ENCODE data around the gene CMA1. TPM values are rescaled to one million over a fixed set of nuclear protein-coding genes. Genes with fewer than 3 reads are reported as not detected.
"Not testable (repeated sequence)": the region's sequence is repeated elsewhere in the genome, so short reads cannot be mapped to it uniquely, and the experiment has no call there.

CMA1 gene
- total RNA-seq, 1 donor from 2014 or later, result not detected

- H2AFZ ChIP-seq (ENCODE audit: low read depth, low read length), result no peak overlapping the region
- Mint-ChIP-seq H3K4me1 (ENCODE audit: low read depth, unreplicated experiment) (no peaks in the 10 kb centered on the region), H3K36me3 (ENCODE audit: low read depth, unreplicated experiment) (peaks cover 8% of the 10 kb centered on the region), H3K27me3 (ENCODE audit: low read depth, unreplicated experiment) (peaks cover 7% of the 10 kb centered on the region), H3K27ac (ENCODE audit: unreplicated experiment) (no peak overlapping the region), H3K9me3 (ENCODE audit: unreplicated experiment) (peaks cover 1% of the 10 kb centered on the region), H3K4me3 (ENCODE audit: unreplicated experiment) (no peak overlapping the region)
- H3K4me1 ChIP-seq (ENCODE audit: insufficient read depth, low read length), result no peaks in the 10 kb centered on the region
- no peak overlapping the region for H3K4me3 ChIP-seq (ENCODE audit: insufficient read depth, low read depth, low read length)
- H3K36me3 ChIP-seq (ENCODE audit: insufficient read depth, low read length), result no peaks in the 10 kb centered on the region
- H4K20me1 ChIP-seq (ENCODE audit: insufficient read depth, low read length), result no peaks in the 10 kb centered on the region
- DNase-seq (ENCODE audit: low read depth), result no peak
- no peak for FAIRE-seq
- TF ChIP-seq CTCF (IDR thresholded peaks at IDR 0.05; ENCODE audit: insufficient read depth, low read depth, low read length), result no peak
- TF ChIP-seq EZH2 (IDR thresholded peaks at IDR 0.05; ENCODE audit: insufficient read depth, low read length), result no peak
- H3K9ac ChIP-seq (ENCODE audit: low read length), result no peak overlapping the region
- no peak overlapping the region for H3K4me2 ChIP-seq (ENCODE audit: low read length)
- H3K9me3 ChIP-seq (ENCODE audit: insufficient read depth, low read depth, low read length), result no peaks in the 10 kb centered on the region
- no peak overlapping the region for H3K27ac ChIP-seq (ENCODE audit: low read depth, low read length)
- no peaks in the 10 kb centered on the region for H3K79me2 ChIP-seq (ENCODE audit: insufficient read depth, low read length)
- no peaks in the 10 kb centered on the region for H3K27me3 ChIP-seq (ENCODE audit: insufficient read depth, low read length)
Observed at GRCh38 chr14:24506443-24506842, 1.6 kb downstream of the CMA1 start.

- no peaks in the 10 kb centered on the region for H3K4me1 ChIP-seq (ENCODE audit: insufficient read depth, low read length)
- peaks cover 8% of the 10 kb centered on the region for H3K36me3 Mint-ChIP-seq (ENCODE audit: low read depth, unreplicated experiment)
Observed at GRCh38 chr14:24504425-24504950, 3.6 kb downstream of the CMA1 start.

DNA sequence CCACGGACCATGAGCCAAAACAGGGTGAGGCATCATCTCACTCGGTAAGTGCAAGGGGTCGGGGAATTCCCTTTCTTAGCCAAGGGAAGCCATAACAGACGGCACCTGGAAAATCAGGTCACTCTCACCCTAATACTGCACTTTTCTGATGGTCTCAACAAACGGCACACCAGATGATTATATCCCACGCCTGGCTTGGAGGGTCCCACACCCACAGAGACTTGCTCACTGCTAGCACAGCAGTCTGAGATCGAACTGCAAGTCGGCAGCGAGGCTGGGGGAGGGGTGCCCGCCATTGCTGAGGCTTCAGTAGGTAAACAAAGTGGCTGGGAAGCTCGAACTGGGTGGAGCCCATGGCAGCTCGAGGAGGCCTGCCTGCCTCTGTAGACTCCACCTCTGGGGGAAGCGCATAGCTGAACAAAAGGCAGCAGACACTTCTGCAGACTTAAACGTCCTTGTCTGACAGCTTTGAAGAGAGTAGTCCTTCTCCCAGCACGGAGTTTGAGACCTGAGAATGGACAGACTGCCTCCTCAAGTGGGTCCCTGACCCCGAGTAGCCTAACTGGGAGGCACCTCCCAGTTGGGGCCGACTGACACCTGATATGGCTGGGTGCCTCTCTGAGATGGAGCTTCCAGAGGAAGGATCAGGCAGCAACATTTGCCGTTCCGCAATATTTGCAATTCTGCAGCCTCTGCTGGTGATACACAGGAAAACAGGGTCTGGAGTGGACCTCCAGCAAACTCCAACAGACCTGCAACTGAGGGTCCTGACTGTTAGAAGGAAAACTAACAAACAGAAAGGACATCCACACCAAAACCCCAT lies 16.3 kb downstream of the CMA1 start:
- not testable (repeated sequence) for DNase-seq (ENCODE audit: low read depth); H3K4me2 ChIP-seq (ENCODE audit: low read length); H3K27me3 ChIP-seq (ENCODE audit: insufficient read depth, low read length); FAIRE-seq; H3K36me3 ChIP-seq (ENCODE audit: insufficient read depth, low read length); H3K36me3 Mint-ChIP-seq (ENCODE audit: low read depth, unreplicated experiment); H2AFZ ChIP-seq (ENCODE audit: low read depth, low read length); H3K9me3 ChIP-seq (ENCODE audit: insufficient read depth, low read depth, low read length); H3K27ac Mint-ChIP-seq (ENCODE audit: unreplicated experiment); H3K79me2 ChIP-seq (ENCODE audit: insufficient read depth, low read length); H3K4me1 Mint-ChIP-seq (ENCODE audit: low read depth, unreplicated experiment); H3K27ac ChIP-seq (ENCODE audit: low read depth, low read length); H3K27me3 Mint-ChIP-seq (ENCODE audit: low read depth, unreplicated experiment); H3K4me3 ChIP-seq (ENCODE audit: insufficient read depth, low read depth, low read length); H4K20me1 ChIP-seq (ENCODE audit: insufficient read depth, low read length); H3K4me1 ChIP-seq (ENCODE audit: insufficient read depth, low read length); H3K4me3 Mint-ChIP-seq (ENCODE audit: unreplicated experiment); H3K9ac ChIP-seq (ENCODE audit: low read length)
- peaks cover 10% of the 10 kb centered on the region for H3K9me3 Mint-ChIP-seq (ENCODE audit: unreplicated experiment)

More at GRCh38 chr14:24504425-24504950, 3.6 kb downstream of the CMA1 start:
- DNase-seq (ENCODE audit: low read depth), result no peak
- Histone ChIP-seq H3K9ac (ENCODE audit: low read length) (no peak overlapping the region), H3K79me2 (ENCODE audit: insufficient read depth, low read length) (no peaks in the 10 kb centered on the region), H3K36me3 (ENCODE audit: insufficient read depth, low read length) (no peaks in the 10 kb centered on the region), H3K27me3 (ENCODE audit: insufficient read depth, low read length) (no peaks in the 10 kb centered on the region), H2AFZ (ENCODE audit: low read depth, low read length) (no peak overlapping the region), H3K4me2 (ENCODE audit: low read length) (no peak overlapping the region), H3K27ac (ENCODE audit: low read depth, low read length) (no peak overlapping the region), H3K4me3 (ENCODE audit: insufficient read depth, low read depth, low read length) (no peak overlapping the region), H3K9me3 (ENCODE audit: insufficient read depth, low read depth, low read length) (no peaks in the 10 kb centered on the region), H4K20me1 (ENCODE audit: insufficient read depth, low read length) (no peaks in the 10 kb centered on the region)
- Mint-ChIP-seq H3K27ac (ENCODE audit: unreplicated experiment) (no peak overlapping the region), H3K27me3 (ENCODE audit: low read depth, unreplicated experiment) (peaks cover 7% of the 10 kb centered on the region), H3K4me3 (ENCODE audit: unreplicated experiment) (no peak overlapping the region), H3K4me1 (ENCODE audit: low read depth, unreplicated experiment) (no peaks in the 10 kb centered on the region), H3K9me3 (ENCODE audit: unreplicated experiment) (peaks cover 1% of the 10 kb centered on the region)
- no peak for FAIRE-seq
- no peak for TF ChIP-seq EZH2 (IDR thresholded peaks at IDR 0.05; ENCODE audit: insufficient read depth, low read length)
- TF ChIP-seq CTCF (IDR thresholded peaks at IDR 0.05; ENCODE audit: insufficient read depth, low read depth, low read length), result no peak

Measured in astrocyte (in vitro differentiated cells and primary cell).